ENCODE results near the gene ATXN7L3B.
A peak's percentile ranks its signal among the peaks of the same experiment; 100 is the strongest.
"Not testable (repeated sequence)": the region's sequence is repeated elsewhere in the genome, so short reads cannot be mapped to it uniquely, and the experiment has no call there.

The ATXN7L3B gene, protein sequence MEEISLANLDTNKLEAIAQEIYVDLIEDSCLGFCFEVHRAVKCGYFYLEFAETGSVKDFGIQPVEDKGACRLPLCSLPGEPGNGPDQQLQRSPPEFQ

DNA sequence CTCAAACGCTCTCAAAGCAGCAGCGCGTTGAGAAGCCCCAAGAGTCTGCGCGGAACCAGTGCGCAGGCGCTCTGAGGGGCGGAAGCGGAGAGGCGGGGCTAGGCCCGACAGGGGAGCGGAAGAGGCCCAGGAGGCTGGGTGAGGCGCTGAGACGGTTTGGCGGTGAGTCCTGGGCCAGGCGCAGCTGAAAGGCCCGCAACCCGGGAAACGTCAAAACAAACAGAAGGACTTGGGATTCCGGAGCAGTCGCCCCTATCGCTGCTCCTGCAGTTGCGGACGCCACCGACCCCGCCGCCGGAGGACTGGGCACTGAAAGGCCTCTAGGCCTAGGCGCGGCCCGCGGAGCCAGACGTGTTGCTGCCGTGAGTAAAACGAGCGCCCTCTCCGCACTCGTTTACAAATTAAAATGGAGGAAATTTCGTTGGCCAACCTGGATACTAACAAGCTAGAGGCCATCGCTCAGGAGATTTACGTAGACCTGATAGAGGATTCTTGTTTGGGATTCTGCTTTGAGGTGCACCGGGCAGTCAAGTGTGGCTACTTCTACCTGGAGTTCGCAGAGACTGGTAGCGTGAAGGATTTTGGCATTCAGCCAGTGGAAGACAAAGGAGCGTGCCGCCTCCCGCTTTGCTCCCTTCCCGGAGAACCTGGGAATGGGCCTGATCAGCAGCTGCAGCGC is at the start of gene ATXN7L3B:
ATXN7L3B (plus strand) TSS at position 129 of the 679 bp plus-strand sequence; CDS start at position 407, 278 bp downstream.
- DNase-seq (ENCODE audit: insufficient read length, low spot score) (peak; percentile 62), FAIRE-seq (peak; percentile 97)

DNA sequence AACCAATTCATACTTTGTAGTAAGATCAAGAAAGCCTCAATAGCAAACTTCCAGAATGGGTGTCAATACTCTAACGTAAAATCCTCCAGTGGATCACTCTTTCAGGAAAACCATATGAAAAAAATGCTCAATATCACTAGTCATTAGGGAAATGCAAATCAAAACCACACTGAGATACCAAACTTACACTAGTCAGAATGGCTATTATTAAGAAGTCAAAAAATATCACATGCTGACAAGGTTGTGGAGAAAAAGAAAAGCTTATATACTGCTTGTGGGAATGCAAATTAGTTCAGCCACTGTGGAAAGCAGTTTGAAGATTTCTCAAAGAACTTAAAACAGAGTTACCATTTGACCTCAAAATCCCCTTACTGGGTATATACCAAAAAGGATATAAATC is 49.5 kb upstream of the ATXN7L3B start:
- no peak for FAIRE-seq

DNA sequence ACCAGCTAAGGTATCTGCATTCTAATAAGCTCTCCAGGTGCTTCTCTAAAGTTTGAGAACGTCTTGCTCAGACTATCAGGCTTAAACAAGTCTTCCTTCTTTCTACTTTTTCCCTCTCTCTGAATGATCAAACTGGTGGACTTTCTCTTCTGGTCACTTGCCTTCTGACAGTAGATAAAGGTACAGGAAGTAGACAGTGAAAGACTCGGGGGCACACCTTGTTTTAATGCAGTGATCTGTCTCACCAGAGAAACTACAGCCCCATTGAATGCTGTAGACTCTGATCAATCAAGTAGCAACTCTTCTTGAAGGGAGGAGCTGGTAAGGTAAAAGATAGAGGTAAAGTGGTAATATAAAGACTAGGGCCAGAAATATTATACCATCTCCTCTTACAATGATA is 48.1 kb upstream of the ATXN7L3B start:
- FAIRE-seq = peak; percentile 68
- no peak for DNase-seq (ENCODE audit: insufficient read length, low spot score)

More for the DNA sequence above, 49.5 kb upstream of the ATXN7L3B start:
- DNase-seq (ENCODE audit: insufficient read length, low spot score) = no peak

DNA sequence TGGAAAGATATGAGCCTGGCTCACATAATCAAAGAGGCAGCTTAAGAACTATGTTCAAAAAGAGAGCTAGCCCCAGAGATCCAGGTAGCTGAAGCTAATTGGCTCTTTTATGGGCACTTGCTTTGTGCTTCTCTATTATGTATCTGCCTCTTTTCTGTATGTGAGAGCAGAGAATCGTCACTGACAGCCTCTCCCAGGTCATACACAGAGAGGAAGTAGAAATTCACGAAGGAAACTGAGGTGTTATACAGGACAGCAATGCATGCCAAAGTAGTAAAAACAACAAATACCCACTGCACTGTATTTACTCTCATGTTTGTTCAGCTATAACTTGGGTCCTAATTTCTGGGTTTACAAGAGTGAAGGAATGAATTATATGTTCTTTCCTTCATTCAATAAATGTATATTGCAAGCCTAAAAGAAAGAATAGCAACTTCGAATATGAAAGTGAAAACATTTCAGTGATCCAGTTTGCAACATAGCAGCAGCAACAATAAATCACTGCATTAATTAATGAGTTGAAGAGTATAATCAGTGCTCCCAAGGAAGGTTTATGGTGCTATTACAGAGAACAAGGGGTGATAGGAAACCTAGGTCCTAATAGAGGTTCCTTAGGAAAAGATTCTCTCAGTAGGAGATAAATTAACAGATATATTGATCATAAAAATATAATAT is 47.1 kb upstream of the ATXN7L3B start:
- FAIRE-seq (peak; percentile 88), DNase-seq (ENCODE audit: insufficient read length, low spot score) (no peak)

DNA sequence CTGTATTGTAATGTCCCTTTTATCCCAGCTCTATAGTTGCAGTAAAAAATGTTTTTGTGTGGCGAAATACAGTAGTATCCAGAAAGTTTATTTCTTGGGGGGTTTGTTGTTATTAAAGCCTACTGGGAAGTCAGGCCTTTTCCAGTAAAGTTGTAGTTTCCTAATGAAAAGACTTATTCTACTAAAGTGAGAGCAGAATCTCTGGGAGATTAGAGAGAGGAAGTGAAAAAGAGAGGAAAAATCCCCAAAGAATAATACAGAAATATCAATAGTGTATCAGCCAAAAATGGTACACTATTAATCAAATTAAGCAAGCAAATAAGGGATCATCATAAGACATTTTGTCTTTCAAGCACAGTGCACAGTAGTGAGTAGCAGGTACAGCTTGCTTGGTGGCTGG is 46.3 kb upstream of the ATXN7L3B start:
- no peak for FAIRE-seq
- no peak for DNase-seq (ENCODE audit: insufficient read length, low spot score)

DNA sequence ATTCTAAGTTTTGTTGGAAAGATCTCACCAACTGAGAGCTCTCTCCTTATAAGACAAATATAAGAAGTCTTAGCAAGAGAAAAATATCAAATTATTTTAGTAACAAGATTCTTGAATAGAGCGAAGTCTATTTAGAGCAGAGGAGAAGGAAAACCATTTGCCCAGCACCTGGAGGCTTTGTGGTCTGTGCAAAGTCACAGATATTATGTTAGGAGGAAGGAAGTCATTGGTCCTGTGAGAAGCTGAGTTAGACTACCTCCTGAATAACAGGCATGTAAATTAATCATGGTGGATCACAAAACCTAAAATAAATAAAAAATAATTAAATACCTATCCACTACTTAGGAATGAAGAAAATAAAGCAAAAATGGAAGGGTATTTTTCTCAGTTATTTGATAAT is 38.4 kb upstream of the ATXN7L3B start:
- FAIRE-seq (no peak), DNase-seq (ENCODE audit: insufficient read length, low spot score) (no peak)

DNA sequence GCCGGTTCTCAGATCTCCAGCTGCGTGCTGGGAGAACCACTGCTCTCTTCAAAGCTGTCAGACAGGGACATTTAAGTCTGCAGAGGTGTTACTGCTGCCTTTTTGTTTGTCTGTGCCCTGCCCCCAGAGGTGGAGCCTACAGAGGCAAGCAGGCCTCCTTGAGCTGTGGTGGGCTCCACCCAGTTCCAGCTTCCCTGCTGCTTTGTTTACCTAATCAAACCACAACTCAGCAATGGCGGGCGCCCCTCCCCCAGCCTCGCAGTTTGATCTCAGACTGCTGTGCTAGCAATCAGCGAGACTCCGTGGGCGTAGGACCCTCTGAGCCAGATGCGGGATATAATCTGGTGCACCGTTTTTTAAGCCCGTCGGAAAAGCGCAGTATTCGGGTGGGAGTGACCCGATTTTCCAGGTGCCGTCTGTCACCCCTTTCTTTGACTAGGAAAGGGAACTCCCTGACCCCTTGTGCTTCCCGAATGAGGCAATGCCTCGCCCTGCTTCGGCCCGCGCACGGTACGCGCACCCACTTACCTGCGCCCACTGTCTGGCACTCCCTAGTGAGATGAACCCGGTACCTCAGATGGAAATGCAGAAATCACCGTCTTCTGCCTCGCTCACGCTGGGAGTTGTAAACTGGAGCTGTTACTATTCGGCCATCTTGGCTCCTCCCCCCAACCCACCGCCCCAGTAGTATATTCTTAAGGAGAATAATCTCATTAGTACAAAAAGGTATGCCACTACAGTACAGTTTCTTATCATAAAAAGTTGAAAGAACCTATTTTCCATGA is 28.6 kb upstream of the ATXN7L3B start:
- not testable (repeated sequence) for DNase-seq (ENCODE audit: insufficient read length, low spot score); FAIRE-seq

DNA sequence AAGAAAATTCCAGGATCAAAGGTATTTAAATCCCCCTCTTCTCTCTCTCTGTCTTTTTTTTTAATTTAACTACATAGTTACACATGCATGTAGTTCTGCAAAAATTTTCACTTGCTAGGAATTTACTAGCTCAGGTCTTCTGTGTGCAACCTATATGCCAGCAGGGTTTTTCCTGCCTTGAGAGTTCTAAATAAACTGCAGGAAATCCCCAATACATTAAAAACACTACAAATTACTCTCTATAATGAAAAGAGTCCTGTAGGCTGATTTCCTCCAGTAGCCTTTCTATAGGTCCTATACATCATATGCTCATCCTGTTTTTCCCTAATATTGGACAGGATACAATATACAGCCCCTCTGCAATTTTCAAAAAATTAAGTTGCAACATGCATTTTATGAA is 27.7 kb upstream of the ATXN7L3B start:
- FAIRE-seq = no peak
- DNase-seq (ENCODE audit: insufficient read length, low spot score) = no peak

DNA sequence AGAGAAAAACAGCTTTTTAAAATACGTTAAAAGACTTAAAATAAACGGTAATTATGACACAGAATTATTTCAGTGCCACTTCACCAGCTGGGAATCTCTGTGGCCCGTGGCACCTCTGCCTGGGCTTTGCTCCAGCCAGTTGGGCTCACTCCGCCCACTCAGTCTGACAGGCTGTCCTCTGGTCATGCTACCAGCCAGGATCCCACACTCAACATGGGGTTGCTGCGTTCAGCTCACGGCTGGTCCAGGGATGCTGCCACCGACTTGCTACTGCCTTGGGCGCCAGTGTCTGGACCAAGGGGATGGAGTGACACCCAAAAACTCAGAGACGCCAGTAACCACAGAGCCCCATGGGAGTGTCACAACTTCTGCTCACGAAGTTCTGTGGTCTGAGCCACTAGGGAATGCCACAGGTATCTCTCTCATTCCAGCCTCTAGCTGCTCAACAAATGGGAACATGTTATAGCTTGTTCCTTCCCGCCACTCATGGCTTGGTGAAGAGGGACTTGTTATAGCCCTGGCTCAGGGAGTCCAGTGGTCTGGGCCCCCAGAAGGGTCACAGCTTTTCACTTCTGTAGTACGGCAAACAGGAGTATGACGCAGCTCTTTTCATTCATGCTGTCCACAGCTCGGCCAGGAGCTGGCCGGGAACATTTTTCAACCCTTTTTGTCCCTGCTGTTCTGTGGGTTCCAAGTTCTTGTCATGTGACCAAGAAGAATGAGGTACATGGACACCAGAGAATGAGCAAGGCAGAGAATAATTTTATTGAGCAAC is 23.4 kb upstream of the ATXN7L3B start:
- DNase-seq (ENCODE audit: insufficient read length, low spot score) (no peak), FAIRE-seq (no peak)

DNA sequence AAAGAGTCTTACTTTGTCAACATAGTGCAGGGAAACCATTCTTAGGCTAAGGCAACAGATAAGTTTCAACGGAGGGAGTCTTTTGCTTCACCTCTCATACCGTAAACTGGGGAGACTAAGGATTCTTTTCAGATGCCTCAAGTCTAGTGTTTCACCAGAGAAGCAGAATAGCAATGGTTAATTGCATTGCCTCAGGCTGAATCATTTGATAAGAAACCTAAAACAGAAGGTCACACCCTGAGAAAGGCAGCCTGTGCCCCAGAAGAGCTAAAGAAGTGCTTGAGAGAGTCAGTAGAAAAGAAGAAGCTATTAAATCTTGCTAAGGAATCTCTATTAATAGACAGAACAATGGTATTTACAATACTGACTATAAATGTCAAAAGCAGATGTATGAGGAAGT is 21.8 kb upstream of the ATXN7L3B start:
- FAIRE-seq (no peak), DNase-seq (ENCODE audit: insufficient read length, low spot score) (no peak)

DNA sequence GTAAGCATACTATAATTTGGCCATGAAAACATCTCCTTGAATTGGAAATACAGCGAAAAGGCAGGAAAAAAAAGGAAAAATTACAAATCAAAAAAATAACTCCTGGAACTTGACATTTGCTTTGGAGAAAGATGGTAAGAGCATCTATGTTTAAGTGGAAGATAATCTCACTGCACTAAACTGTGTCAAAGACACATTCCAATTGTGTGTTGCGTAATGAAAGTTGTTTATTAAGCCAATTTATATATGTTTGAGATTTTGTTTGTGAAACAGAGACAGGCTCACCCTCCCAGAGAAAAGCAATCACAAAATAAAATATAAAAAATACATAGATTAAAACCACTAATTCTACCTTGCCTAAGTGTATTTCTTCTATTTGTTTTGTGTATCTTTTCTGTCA is 11.1 kb upstream of the ATXN7L3B start:
- FAIRE-seq (no peak), DNase-seq (ENCODE audit: insufficient read length, low spot score) (no peak)

DNA sequence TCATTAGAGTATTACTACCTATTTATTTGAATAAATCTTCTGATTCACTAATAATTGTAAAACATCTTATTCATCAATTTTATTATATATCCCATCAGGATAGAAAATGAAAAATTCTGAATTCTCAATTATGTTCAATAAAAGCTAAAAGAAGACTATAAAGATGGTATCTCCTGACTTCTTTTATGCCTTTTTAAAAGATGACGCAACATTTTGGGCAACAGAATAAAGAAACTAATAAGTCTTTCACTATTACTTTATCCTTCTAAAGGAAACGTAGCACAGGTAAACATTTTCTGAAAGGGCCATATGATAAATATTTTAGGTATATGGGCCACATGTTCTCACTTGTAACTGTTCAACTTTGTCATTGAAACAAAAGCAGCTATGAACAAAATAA is 10.1 kb upstream of the ATXN7L3B start:
- FAIRE-seq = no peak
- DNase-seq (ENCODE audit: insufficient read length, low spot score) = no peak

DNA sequence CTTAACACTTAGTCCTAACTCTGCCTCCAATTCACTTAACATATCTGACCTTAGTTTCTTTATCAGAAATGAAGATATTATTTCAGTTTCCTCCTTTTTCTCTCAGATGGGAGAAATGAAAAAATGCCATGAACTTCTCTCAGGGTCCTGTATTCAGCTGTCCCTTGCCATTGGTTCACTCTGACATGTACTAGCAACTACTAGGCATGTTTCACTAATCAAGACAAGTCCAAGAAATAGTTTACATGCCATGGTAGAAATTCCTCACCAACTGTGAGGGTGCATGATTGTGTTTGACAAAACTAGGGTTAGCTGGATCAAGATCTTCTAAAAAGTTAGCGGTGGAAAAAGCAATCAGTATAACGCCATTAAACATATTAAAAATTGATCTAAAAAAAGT is 7.0 kb upstream of the ATXN7L3B start:
- no peak for DNase-seq (ENCODE audit: insufficient read length, low spot score)
- FAIRE-seq = no peak

DNA sequence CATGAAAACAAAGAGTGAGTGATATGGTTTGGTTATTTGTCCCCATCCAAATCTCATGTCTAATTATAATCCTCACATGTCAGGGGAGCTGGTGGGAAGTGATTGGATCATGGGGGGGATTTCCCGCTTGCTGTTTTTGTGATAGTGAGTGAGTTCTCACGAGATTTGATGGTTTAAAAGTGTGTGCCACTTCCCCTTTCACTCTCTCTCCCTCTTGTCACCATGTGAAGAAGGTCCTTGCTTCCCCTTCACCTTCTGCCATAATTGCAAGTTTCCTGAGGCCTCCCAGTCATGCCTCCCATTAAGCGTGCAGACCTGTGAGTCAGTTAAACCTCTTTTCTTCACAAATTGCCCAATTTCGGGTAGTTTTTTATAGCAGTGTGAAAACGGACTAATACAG is 2.1 kb upstream of the ATXN7L3B start:
- FAIRE-seq (no peak), DNase-seq (ENCODE audit: insufficient read length, low spot score) (no peak)

DNA sequence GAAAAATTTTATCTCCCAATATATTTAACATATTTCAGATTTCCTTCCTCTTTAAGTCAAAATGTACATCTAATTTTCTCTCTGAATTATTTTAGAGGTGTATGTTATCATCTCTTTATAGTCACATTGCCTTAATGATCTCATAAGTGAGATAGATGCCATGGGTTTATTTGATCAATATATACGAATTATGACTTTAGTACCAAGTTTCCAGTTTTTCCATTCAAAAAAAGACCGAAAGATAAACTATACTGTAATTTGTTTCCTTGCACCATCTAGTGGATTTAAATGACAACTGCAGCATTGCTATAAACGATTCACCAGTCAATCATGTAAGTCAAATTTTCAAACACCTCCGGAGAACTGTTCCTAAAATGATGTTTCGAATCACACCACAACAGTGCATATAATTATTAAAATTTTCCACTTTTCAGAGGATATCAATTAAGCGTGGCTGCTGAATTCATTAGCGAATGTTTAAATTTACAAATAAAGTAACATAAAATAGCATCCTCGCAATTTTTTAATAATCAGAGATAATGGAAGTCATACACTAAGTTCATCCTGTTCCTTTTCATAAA is 419 bp upstream of the ATXN7L3B start:
- peak; percentile 15 for DNase-seq (ENCODE audit: insufficient read length, low spot score)
- no peak for FAIRE-seq

DNA sequence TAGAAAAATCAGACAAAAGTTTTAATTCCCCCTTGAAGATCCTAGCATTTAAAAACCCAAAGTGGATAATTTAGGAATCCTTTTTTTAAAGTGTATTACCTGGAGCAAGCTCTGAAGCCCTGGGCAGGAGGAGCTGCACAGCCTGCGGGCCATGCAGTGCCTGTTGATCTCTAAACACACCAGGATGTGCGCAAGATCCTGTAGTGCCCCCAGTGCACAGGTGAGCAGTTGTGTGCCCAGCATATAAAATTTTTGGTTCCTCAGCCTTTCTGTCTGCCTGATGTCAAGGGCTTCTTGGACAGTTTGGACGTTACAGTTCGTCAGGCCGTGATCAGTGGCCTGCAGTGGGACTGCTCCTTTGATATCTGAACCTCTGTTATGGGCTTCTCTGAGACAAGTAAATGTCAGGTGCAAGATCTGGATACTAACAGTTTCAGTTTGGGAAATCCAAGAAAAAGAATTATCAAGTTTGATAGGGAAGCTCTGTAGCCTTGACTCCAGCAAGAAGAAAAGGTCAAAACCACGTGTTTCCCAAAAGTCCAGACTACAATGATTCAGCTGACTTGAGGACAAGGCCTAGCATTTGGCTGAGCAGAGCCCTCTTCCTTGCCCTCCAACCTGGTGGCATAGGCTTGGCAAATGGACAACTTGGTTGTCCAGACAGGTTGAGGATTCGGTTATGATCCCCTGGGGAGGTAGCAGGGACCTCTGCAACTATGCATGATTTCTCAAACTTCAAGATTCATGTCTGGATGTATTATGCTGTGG is 1.0 kb downstream of the ATXN7L3B start:
- no peak for DNase-seq (ENCODE audit: insufficient read length, low spot score)
- FAIRE-seq = peak; percentile 66

DNA sequence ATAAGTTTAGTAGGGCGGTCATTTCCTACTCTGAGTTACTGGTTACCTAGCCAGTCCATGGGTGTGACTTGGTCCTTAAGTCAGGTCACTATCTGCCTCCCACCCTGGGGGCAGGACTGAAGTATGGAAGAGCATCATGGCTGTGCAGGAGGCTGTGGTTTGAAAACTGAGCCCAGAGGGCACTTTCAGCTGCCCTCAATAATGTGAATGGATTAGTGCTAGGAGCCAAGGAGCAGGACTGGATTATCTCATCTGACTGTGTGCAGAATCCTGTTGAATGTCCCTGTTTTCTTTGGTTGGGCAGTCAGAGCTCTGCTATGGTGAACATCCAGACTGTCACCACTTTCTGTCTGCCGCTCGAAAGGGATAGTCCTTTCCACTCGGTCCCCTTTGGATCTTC is 1.6 kb downstream of the ATXN7L3B start:
- DNase-seq (ENCODE audit: insufficient read length, low spot score) (no peak), FAIRE-seq (peak; percentile 4)

DNA sequence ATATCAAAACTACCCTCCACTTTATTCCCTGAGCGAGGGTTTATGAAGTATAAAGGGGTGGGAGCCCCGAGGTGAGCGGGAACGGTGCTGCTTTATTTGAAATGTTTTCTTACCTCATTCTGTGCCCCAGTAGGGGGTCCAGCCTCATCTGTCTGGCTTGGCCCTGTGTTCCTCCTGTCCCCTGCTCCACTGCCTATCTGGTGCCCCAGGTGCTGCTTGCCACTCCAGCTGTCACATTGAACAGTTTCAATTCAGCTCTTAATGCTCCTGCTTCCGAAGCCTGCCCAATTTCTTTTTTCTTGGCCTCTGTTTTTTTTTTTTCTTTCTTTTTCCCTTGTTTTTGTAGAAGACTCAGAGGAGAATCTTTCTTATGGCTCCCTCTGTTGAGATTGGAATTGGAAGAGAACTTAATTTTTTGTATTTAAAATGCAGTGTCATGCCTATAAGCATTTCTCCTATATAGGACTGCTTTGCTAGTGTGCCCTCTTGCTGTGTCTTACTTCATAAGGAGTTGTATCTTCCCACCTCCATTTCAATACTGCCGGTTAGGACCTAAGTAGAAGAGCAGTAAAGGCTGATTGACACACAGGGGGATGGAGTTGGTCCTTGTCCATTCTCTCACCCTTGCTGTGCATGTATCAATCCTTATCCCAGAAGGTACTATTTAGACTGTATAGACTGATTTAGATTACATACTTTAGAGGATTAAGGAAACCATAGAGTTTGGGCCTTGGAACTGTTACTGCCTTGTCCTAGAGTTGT is 2.3 kb downstream of the ATXN7L3B start:
- FAIRE-seq (no peak), DNase-seq (ENCODE audit: insufficient read length, low spot score) (no peak)

DNA sequence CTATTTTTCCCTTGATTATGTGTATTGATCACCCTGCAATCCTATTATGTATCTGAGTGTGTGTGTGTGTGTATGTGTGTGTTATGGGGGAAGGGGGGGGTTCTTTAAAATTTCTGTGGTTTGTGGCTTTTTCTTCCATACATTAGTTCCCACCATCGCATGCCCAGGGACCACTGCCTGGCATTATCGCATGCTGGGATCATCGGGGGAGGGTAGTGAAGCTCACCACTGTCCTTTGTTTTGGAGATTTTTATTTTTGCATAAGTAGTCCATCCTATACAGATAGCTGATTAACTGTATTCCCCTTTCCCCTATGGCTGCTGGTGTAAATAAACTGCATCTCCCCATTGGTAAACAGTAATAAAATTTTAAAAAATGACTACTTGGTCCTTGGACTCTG is 3.4 kb downstream of the ATXN7L3B start:
- no peak for DNase-seq (ENCODE audit: insufficient read length, low spot score)
- FAIRE-seq = no peak

Measured in GM19239 (cell line).